Tibial artery (tissue), 4 donors: ENCODE results near the gene PDGFRA.

Experiments used
- DNase-seq, 2 donors: peaks; one replicate each; pipeline ENCODE4 v3.0.0-alpha.2; 2019
- H3K27ac ChIP-seq, 2 donors: fragments of 200-600 bp; sonication (generic) in 1 of 2; 1 replicate in 1 of 2; 2 replicates in 1 of 2; pipeline ENCODE4 v1.5.1; 2018 to 2019; ENCODE audit warnings: mild to moderate bottlenecking in 1 of 2
- H3K27me3 ChIP-seq, 2 donors: fragments of 200-600 bp; sonication (generic) in 1 of 2; one replicate each; pipeline versions ENCODE4 v1.5.1 to v1.6.0; 2016 to 2019
- H3K36me3 ChIP-seq, 3 donors: fragments of 200-600 bp; sonication (generic) in 2 of 3; one replicate each; pipeline ENCODE4 v1.5.1; 2016 to 2019; ENCODE audit warnings: mild to moderate bottlenecking in 2 of 3
- H3K4me1 ChIP-seq, 4 donors: fragments of 200-600 bp; sonication (generic) in 2 of 4; 1 replicate in 3 of 4; 2 replicates in 1 of 4; pipeline ENCODE4 v1.5.1; 2016 to 2019
- H3K4me3 ChIP-seq, 2 donors: fragments of 200-600 bp; sonication (generic) in 1 of 2; 1 replicate in 1 of 2; 2 replicates in 1 of 2; pipeline ENCODE4 v1.5.1; 2018 to 2019; ENCODE audit warnings: mild to moderate bottlenecking in 2 of 2
- H3K9me3 ChIP-seq, 3 donors: fragments of 200-600 bp; sonication (generic) in 1 of 3; one replicate each; pipeline ENCODE4 v1.5.1; 2016 to 2019
- CTCF ChIP-seq, 2 experiments: fragments of 200-600 bp in 1 of 2; fragments of 450-650 bp in 1 of 2; IDR thresholded peaks; one replicate each; pipeline ENCODE4 v1.5.1; 2017 to 2019; ENCODE audit warnings: antibody characterized with exemption in 2 of 2, mild to moderate bottlenecking in 1 of 2, moderate library complexity in 1 of 2
- intact Hi-C: fragments of 100-400 bp; cut with DNase I; formaldehyde crosslinking; loops from one replicate; pipeline ENCODE4 v1.15.0; 2023; ENCODE audit warnings: low total_unique reads

PDGFRA gene

GRCh38 chr4:54213001-54213400, 16.1 kb upstream of the PDGFRA start:
- DNase-seq = no peak
- no peaks in the 10 kb centered on the region for H3K36me3 ChIP-seq
- no peaks in the 10 kb centered on the region for H3K9me3 ChIP-seq
- no peak for TF ChIP-seq CTCF (IDR thresholded peaks at IDR 0.05)
- H3K4me3 ChIP-seq = no peak overlapping the region
- H3K27me3 ChIP-seq = peaks cover 0 to 4% of the 10 kb centered on the region in 2 donors
- H3K4me1 ChIP-seq = peaks cover 0 to 7% (median 5%) of the 10 kb centered on the region in 4 donors
- intact Hi-C loops = no loop called here
- H3K27ac ChIP-seq = no peak overlapping the region

- Histone ChIP-seq H3K36me3 (no peaks in the 10 kb centered on the region), H3K27ac (no peak overlapping the region), H3K4me3 (no peak overlapping the region), H3K4me1 (peaks cover 0 to 9% (median 6%) of the 10 kb centered on the region in 4 donors), H3K9me3 (no peaks in the 10 kb centered on the region), H3K27me3 (peaks cover 0 to 3% of the 10 kb centered on the region in 2 donors)
- no peak for TF ChIP-seq CTCF (IDR thresholded peaks at IDR 0.05)
- intact Hi-C loops = no loop called here
- no peak for DNase-seq
These were observed 15.3 kb upstream of the PDGFRA start for GRCh38 chr4:54213761-54214160.

- Histone ChIP-seq H3K36me3 (no peaks in the 10 kb centered on the region), H3K4me3 (no peak overlapping the region), H3K27ac (no peak overlapping the region), H3K9me3 (no peaks in the 10 kb centered on the region), H3K4me1 (peaks cover 0 to 9% (median 6%) of the 10 kb centered on the region in 4 donors), H3K27me3 (peaks cover 0 to 5% of the 10 kb centered on the region in 2 donors)
- intact Hi-C loops = loop anchor here (5.0 kb wide), 1 partner anchor 283 kb away; no protein-coding TSS in a partner anchor
- DNase-seq = no peak
- no peak for TF ChIP-seq CTCF (IDR thresholded peaks at IDR 0.05)
These were observed 13.6 kb upstream of the PDGFRA start for GRCh38 chr4:54215379-54216077.

- intact Hi-C loops = loop anchor here (5.0 kb wide), 1 partner anchor 286 kb away; no protein-coding TSS in a partner anchor
These were observed 11.2 kb upstream of the PDGFRA start for GRCh38 chr4:54217642-54218495.

More at GRCh38 chr4:54217642-54218495, 11.2 kb upstream of the PDGFRA start:
- Histone ChIP-seq H3K27me3 (peaks cover 0 to 5% of the 10 kb centered on the region in 2 donors), H3K4me1 (peaks cover 0 to 9% (median 6%) of the 10 kb centered on the region in 4 donors), H3K4me3 (peak overlapping the region; percentile 43 to 55), H3K27ac (peak overlapping the region in 1 of 2 donors; percentile 32), H3K36me3 (no peaks in the 10 kb centered on the region), H3K9me3 (no peaks in the 10 kb centered on the region)
- peak; percentile 81 to 84 for DNase-seq
- peak; percentile 88 to 93 for TF ChIP-seq CTCF (IDR thresholded peaks at IDR 0.05)
